NCI-H446 treated with DMSO at 0.1 percent for 48 hours (cell line): ENCODE data around the gene CDK2.

Source experiments
- DNase-seq: peaks from one replicate; lab custom pipeline; 2025; lab: John Stamatoyannopoulos, UW

The CDK2 gene

GRCh38 chr12:56014205-56014604, 47.6 kb downstream of the CDK2 start:
- no peak for DNase-seq

GRCh38 chr12:56017181-56017580, 50.6 kb downstream of the CDK2 start:
- no peak for DNase-seq

GRCh38 chr12:56018356-56018755, 51.7 kb downstream of the CDK2 start:
- no peak for DNase-seq

GRCh38 chr12:56020423-56021184, 54.0 kb downstream of the CDK2 start, which contains the start of gene IKZF4:
Gene IKZF4, plus strand, starts transcription at chr12:56021043. Its CDS starts 451 bp downstream, at chr12:56021494.
- no peak for DNase-seq

- no peak for DNase-seq
Observed at GRCh38 chr12:56021889-56022497, 55.4 kb downstream of the CDK2 start.
